ENCODE measurements around the gene TOP1.

GRCh38 chr20:40982415-40983145 is 46.0 kb upstream of the TOP1 start:
- no peak for TF ChIP-seq POLR2A (IDR thresholded peaks at IDR 0.05)
- TF ChIP-seq, protein P1, sequence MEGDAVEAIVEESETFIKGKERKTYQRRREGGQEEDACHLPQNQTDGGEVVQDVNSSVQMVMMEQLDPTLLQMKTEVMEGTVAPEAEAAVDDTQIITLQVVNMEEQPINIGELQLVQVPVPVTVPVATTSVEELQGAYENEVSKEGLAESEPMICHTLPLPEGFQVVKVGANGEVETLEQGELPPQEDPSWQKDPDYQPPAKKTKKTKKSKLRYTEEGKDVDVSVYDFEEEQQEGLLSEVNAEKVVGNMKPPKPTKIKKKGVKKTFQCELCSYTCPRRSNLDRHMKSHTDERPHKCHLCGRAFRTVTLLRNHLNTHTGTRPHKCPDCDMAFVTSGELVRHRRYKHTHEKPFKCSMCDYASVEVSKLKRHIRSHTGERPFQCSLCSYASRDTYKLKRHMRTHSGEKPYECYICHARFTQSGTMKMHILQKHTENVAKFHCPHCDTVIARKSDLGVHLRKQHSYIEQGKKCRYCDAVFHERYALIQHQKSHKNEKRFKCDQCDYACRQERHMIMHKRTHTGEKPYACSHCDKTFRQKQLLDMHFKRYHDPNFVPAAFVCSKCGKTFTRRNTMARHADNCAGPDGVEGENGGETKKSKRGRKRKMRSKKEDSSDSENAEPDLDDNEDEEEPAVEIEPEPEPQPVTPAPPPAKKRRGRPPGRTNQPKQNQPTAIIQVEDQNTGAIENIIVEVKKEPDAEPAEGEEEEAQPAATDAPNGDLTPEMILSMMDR (IDR thresholded peaks at IDR 0.05) = no peak

Data from right lobe of liver (tissue), 4 donors.